HG03103 (cell line): ENCODE results near the gene NFKBIZ.
A peak's percentile ranks its signal among the peaks of the same experiment; 100 is the strongest.

Experiments used
- ATAC-seq: cut with Tn5 transposase; IDR thresholded peaks from one replicate; pipeline ENCODE4 v1.9.1; 2021; ENCODE audit warnings: low read depth; ENCODE audit not compliant: unreplicated experiment

The NFKBIZ gene

GRCh38 chr3:101824702-101825101, 24.6 kb upstream of the NFKBIZ start:
- ATAC-seq, result no peak

GRCh38 chr3:101825904-101826445, 23.3 kb upstream of the NFKBIZ start:
- no peak for ATAC-seq

GRCh38 chr3:101827211-101828174, 21.8 kb upstream of the NFKBIZ start:
- peak; percentile 82 for ATAC-seq

GRCh38 chr3:101828276-101828675, 21.0 kb upstream of the NFKBIZ start:
- no peak for ATAC-seq

- ATAC-seq, result peak; percentile 40
Observed at GRCh38 chr3:101828691-101829436, 20.4 kb upstream of the NFKBIZ start.

GRCh38 chr3:101829437-101829830, 19.9 kb upstream of the NFKBIZ start:
- ATAC-seq, result no peak

- no peak for ATAC-seq
Observed at GRCh38 chr3:101829874-101830273, 19.4 kb upstream of the NFKBIZ start.

GRCh38 chr3:101833446-101833974, 15.8 kb upstream of the NFKBIZ start:
- no peak for ATAC-seq

GRCh38 chr3:101835676-101836075, 13.6 kb upstream of the NFKBIZ start:
- no peak for ATAC-seq

- no peak for ATAC-seq
Observed at GRCh38 chr3:101836160-101836559, 13.2 kb upstream of the NFKBIZ start.

- ATAC-seq, result no peak
Observed at GRCh38 chr3:101836652-101837598, 12.4 kb upstream of the NFKBIZ start.

GRCh38 chr3:101838691-101839090, 10.6 kb upstream of the NFKBIZ start:
- ATAC-seq, result no peak

- ATAC-seq, result no peak
Observed at GRCh38 chr3:101840066-101840465, 9.2 kb upstream of the NFKBIZ start.

- ATAC-seq, result no peak
Observed at GRCh38 chr3:101842245-101842934, 6.9 kb upstream of the NFKBIZ start.

GRCh38 chr3:101842935-101843330, 6.4 kb upstream of the NFKBIZ start:
- no peak for ATAC-seq

GRCh38 chr3:101845425-101845824, 3.9 kb upstream of the NFKBIZ start:
- ATAC-seq, result no peak

- ATAC-seq, result no peak
Observed at GRCh38 chr3:101846709-101847108, 2.6 kb upstream of the NFKBIZ start.

GRCh38 chr3:101847328-101847727, 2.0 kb upstream of the NFKBIZ start:
- ATAC-seq, result no peak

GRCh38 chr3:101848326-101848725, 988 bp upstream of the NFKBIZ start:
- no peak for ATAC-seq
